Measurements from ENCODE around the gene LASP1.
A peak's percentile ranks its signal among the peaks of the same experiment; 100 is the strongest.

LASP1 gene

DNA sequence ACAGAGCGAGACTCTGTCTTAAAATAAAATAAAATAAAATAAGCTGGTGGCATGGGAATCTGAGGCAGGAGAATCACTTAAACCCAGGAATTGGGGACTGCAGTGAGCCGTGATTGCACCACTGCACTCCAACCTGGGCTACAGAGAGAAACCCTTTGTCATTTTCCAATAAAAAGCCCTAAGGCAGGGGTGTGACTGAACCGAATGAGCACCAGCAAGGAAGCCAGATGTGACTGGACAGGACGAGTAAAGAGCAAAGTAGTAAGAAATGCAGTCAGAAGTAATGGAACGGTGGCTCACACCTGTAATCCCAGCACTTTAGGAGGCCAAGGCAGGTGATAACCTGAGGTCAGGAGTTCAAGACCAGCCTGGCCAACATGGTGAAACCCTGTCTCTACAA, 12.6 kb upstream of the LASP1 start:
- no peaks in the 10 kb centered on the region for H3K27me3 ChIP-seq (ENCODE audit: insufficient read depth, poor library complexity, severe bottlenecking)
- no peak overlapping the region for H3K4me3 ChIP-seq (replicated peaks; ENCODE audit: insufficient read depth, low read length)
- no peak overlapping the region for H3K27ac ChIP-seq (replicated peaks)
- TF ChIP-seq REST (IDR thresholded peaks at IDR 0.05; ENCODE audit: insufficient replicate concordance, low read depth): no peak
- TF ChIP-seq GABPA (IDR thresholded peaks at IDR 0.05; ENCODE audit: low read depth): no peak
- no peak for TF ChIP-seq CTCF (IDR thresholded peaks at IDR 0.05; ENCODE audit: insufficient read depth, low read length)
- TF ChIP-seq SPI1 (IDR thresholded peaks at IDR 0.05; ENCODE audit: borderline replicate concordance, low read depth): no peak
- TF ChIP-seq POLR2AphosphoS5 (IDR thresholded peaks at IDR 0.05; ENCODE audit: low read depth): no peak
- DNase-seq (ENCODE audit: low read depth in 1 of 2, low spot score in 1 of 2): no peak

DNA sequence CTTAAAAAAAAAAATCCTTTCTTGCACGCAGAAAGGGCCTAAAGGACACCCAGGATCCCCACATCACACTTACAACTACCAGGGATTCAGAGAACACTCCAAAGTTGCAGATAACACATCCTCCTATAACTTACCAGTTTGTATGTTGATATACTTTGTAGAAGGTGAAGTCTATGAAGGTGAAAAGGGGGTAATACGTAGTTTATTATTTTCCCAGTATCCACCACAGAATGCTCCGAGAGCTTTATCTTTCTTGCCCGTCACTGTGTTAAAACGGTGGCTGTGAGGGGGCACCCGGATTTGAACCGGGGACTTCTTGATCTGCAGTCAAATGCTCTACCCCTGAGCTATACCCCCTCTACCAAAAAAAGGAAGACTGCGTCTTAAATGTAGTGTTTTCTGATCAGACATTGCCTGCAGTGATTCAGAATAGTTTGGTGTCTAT, 8.4 kb upstream of the LASP1 start:
- TF ChIP-seq REST (IDR thresholded peaks at IDR 0.05; ENCODE audit: insufficient replicate concordance, low read depth) (no peak), GABPA (IDR thresholded peaks at IDR 0.05; ENCODE audit: low read depth) (no peak), SPI1 (IDR thresholded peaks at IDR 0.05; ENCODE audit: borderline replicate concordance, low read depth) (no peak), POLR2AphosphoS5 (IDR thresholded peaks at IDR 0.05; ENCODE audit: low read depth) (no peak), CTCF (IDR thresholded peaks at IDR 0.05; ENCODE audit: insufficient read depth, low read length) (no peak)
- H3K27ac ChIP-seq (replicated peaks): no peak overlapping the region
- DNase-seq (ENCODE audit: low read depth in 1 of 2, low spot score in 1 of 2): peak in 1 of 2 experiments; percentile 30
- no peaks in the 10 kb centered on the region for H3K27me3 ChIP-seq (ENCODE audit: insufficient read depth, poor library complexity, severe bottlenecking)
- H3K4me3 ChIP-seq (replicated peaks; ENCODE audit: insufficient read depth, low read length): no peak overlapping the region

DNA sequence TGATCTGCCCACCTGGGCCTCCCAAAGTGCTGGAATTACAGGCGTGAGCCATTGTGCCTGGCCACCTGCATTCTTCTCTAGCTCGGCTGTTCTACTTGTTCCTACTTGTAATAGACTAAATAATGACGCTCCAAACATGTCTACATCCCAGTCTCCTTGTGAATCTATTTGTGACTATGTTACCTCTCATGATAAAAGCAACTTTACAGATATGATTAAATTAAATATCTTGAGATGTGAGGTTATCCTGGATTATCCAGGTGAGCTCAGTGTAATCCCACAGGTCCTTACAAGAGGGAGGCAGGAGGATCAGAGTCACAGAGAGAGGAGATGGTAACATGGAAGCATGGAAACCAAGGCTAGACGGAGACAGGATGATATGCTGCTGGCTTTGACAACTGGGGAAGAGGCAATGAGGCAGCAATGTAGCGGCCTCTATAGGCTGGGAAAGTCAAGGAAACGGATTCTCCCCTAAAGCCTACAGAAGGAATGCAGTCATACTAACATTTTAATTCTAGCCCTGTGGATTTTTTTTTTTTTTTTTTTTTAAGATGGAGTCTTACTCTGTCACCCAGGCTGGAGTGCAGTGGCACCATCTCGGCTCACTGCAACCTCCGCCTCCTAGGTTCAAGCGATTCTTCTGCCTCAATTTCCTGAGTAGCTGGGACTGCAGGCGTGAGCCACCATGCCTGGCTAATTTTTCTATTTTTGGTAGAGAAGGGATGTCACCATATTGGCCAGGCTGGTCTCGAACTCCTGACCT, 5.0 kb upstream of the LASP1 start:
- DNase-seq (ENCODE audit: low read depth in 1 of 2, low spot score in 1 of 2): peak in 1 of 2 experiments; percentile 30
- Histone ChIP-seq H3K27ac (replicated peaks) (no peak overlapping the region), H3K27me3 (ENCODE audit: insufficient read depth, poor library complexity, severe bottlenecking) (no peaks in the 10 kb centered on the region), H3K4me3 (replicated peaks; ENCODE audit: insufficient read depth, low read length) (no peak overlapping the region)
- no peak for TF ChIP-seq GABPA (IDR thresholded peaks at IDR 0.05; ENCODE audit: low read depth)
- TF ChIP-seq CTCF (IDR thresholded peaks at IDR 0.05; ENCODE audit: insufficient read depth, low read length): peak; percentile 15
